PC-3 (cell line): Measurements from ENCODE around the gene NR5A1.

Experiments used
- EZH2 ChIP-seq: fragments of 300-600 bp; sonication (generic); IDR thresholded peaks from one replicate; pipeline ENCODE4 v1.6.1; 2017; ENCODE audit warnings: antibody characterized with exemption, mild to moderate bottlenecking, low read length; ENCODE audit not compliant: unreplicated experiment
- TF ChIP-seq, protein P1 (sequence below): fragments of 300-600 bp; sonication (generic); conservative IDR thresholded peaks from 2 replicates; pipeline ENCODE4 v1.5.1; 2017; ENCODE audit warnings: antibody characterized with exemption, low read depth, mild to moderate bottlenecking, low read length

DNA sequence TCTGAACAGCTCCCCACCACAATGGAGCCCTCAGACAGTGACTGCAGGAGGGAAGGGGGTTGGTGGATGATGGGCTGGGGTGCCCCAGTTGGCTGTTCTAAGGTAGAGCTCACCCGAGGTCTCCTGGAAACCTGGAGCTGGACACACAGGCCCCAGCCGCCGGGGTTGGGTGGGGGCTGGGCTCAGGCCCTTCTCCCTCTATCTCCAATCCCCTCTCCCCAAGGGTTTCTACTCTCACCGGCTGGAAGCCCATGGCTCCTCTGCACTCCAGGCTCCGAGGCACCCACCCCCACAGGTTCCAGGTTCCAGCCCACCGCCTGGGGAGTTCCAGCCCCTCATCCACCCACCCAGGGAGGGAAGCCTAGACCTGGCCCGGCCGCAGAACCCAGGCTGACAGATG lies 766 bp downstream of the NR5A1 start:
- no peak for TF ChIP-seq EZH2
- TF ChIP-seq, protein P1, sequence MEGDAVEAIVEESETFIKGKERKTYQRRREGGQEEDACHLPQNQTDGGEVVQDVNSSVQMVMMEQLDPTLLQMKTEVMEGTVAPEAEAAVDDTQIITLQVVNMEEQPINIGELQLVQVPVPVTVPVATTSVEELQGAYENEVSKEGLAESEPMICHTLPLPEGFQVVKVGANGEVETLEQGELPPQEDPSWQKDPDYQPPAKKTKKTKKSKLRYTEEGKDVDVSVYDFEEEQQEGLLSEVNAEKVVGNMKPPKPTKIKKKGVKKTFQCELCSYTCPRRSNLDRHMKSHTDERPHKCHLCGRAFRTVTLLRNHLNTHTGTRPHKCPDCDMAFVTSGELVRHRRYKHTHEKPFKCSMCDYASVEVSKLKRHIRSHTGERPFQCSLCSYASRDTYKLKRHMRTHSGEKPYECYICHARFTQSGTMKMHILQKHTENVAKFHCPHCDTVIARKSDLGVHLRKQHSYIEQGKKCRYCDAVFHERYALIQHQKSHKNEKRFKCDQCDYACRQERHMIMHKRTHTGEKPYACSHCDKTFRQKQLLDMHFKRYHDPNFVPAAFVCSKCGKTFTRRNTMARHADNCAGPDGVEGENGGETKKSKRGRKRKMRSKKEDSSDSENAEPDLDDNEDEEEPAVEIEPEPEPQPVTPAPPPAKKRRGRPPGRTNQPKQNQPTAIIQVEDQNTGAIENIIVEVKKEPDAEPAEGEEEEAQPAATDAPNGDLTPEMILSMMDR: no peak
